ENCODE data around the gene CFP. TPM values are rescaled to one million over a fixed set of nuclear protein-coding genes. Genes with fewer than 3 reads are reported as not detected.
"Not testable (repeated sequence)": the region's sequence is repeated elsewhere in the genome, so short reads cannot be mapped to it uniquely, and the experiment has no call there.

The CFP gene
- polyA plus RNA-seq (2011; rRNA removed) (0.02 and 0.05 TPM in 2 replicates), polyA minus RNA-seq (2011; rRNA and poly(A)+ RNA removed) (0.56 and 0.60 TPM in 2 replicates)

DNA sequence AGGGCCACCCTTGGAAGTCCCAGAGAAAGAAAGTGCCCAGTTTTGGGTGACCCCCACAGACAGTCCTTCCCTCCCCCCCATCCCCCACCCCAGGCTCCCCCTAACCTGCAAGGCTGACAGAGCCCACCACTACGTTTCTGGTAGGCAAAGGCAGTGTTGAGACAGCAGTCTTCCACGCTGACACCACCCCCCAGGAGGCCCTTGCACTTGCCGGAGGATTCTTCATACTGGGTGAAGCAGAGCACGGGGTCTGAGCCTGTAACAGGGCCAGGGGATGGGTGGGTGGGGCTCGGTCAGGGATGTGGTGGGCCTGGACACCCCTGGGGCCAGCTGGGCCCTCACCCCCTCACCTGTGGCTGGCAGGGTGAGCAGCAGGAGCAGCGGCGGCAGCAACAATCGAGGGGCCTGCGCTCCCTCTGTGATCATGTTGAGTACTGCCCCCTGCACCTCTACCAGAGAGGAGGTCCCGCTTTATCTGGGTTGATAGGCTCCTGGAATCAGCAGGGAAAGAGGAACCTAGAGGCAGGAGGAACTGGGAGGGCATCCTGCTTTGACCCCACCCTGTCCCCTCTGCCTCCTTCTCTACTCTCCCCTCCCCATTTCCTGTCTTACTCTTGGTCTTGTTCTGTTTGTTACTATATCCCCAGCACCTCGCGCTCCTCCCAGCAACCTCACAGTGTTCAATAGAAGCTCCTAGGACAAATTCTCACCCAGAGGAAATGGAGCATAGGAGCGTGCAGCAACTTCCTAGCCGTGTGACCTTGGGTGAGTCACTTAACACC is at the start of gene CFP:
Gene CFP, minus strand, starts transcription at position 512 of the 782 bp plus-strand sequence. Its CDS starts 86 bp downstream, at position 426.
- H3K4me3 ChIP-seq (ENCODE audit: low read depth, low read length): no peak within 1 kb of the TSS
- no peaks in the 10 kb centered on the region for H3K9me3 ChIP-seq (ENCODE audit: control insufficient read depth, insufficient read depth, low read length)
- no peak for DNase-seq (ENCODE audit: low read depth, low spot score)
- ChIA-PET CTCF (interaction anchor here (0.7 to 1.3 kb wide), 2 partner anchors 14 to 398 kb away, joined by 3 to 7 read pairs; no protein-coding TSS in a partner anchor), POLR2A (no interaction called here)
- TF ChIP-seq, protein P1, sequence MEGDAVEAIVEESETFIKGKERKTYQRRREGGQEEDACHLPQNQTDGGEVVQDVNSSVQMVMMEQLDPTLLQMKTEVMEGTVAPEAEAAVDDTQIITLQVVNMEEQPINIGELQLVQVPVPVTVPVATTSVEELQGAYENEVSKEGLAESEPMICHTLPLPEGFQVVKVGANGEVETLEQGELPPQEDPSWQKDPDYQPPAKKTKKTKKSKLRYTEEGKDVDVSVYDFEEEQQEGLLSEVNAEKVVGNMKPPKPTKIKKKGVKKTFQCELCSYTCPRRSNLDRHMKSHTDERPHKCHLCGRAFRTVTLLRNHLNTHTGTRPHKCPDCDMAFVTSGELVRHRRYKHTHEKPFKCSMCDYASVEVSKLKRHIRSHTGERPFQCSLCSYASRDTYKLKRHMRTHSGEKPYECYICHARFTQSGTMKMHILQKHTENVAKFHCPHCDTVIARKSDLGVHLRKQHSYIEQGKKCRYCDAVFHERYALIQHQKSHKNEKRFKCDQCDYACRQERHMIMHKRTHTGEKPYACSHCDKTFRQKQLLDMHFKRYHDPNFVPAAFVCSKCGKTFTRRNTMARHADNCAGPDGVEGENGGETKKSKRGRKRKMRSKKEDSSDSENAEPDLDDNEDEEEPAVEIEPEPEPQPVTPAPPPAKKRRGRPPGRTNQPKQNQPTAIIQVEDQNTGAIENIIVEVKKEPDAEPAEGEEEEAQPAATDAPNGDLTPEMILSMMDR (IDR thresholded peaks at IDR 0.05; ENCODE audit: low read depth, low read length): no peak
- no peaks in the 10 kb centered on the region for H3K27me3 ChIP-seq (ENCODE audit: control insufficient read depth, insufficient read depth, low read length)
- H3K27ac ChIP-seq (ENCODE audit: low read depth, low read length): no peak within 1 kb of the TSS

DNA sequence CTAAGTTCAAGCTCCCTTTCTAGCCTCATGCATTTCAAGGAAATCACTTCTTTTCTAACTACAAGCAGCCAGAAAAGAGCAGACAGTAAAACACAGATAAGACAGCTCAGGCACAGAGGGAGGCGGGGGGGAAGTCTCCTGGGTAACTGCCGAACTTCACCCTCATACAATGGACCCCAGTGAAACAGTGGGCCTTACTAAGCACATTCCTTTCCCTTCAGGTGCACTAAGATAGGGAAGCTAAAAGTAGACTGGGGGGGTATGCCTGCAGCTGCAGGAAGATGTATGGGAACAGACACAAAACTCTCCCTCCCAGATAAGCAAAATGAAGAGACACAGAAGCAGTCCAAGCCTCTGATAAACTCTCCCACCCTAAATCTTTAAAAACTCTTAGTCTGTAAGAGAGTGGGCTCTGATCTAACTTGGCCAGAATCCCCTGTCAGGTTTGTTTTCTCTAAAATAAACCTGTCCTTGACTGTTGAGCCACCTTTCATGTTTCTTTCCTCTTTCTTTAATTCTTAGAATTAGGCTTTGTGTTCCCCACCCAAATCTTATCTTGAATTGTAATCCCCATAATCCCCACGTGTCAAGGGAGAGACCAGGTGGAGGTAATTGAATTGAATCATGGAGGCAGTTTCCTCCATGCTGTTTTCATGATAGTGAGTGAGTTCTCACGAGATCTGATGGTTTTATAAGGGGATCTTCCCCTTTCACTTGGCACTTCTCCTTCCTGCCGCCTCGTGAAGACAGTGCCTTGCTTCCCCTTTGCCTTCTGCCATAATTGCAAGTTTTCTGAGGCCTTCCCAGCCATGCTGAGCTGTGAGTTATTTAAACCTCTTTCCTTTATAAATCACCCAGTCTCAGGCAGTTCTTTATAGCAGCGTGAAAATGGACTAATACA is 46.5 kb upstream of the CFP start:
- H3K4me3 ChIP-seq (ENCODE audit: low read depth, low read length); POLR2A ChIA-PET; H3K9me3 ChIP-seq (ENCODE audit: control insufficient read depth, insufficient read depth, low read length); H3K27ac ChIP-seq (ENCODE audit: low read depth, low read length); CTCF ChIA-PET; DNase-seq (ENCODE audit: low read depth, low spot score); H3K27me3 ChIP-seq (ENCODE audit: control insufficient read depth, insufficient read depth, low read length): not testable (repeated sequence)

DNA sequence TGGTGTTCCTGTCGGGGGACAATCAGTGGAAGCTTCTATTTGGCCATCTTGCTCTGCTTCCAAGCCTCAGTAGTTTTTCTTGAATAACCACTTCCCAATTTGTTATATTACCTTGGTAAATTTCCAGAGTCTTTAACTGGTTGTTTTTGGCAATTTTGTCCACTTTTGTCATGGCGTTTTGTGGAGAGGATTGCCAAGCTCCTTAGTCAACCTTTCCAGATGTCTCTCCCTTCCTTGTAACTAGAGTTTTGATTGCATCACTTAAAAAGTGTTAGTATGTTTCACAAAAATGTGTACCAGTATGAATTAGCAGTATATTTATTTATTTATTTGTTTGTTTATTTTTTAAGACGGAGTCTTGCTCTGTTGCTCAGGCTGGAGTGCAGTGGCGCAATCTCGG is 45.0 kb upstream of the CFP start:
- Histone ChIP-seq H3K4me3 (ENCODE audit: low read depth, low read length) (no peak overlapping the region), H3K27me3 (ENCODE audit: control insufficient read depth, insufficient read depth, low read length) (no peaks in the 10 kb centered on the region), H3K9me3 (ENCODE audit: control insufficient read depth, insufficient read depth, low read length) (no peaks in the 10 kb centered on the region), H3K27ac (ENCODE audit: low read depth, low read length) (no peak overlapping the region)
- POLR2A ChIA-PET: no interaction called here
- no peak for DNase-seq (ENCODE audit: low read depth, low spot score)
- CTCF ChIA-PET: no interaction called here
- TF ChIP-seq, protein P1 (IDR thresholded peaks at IDR 0.05; ENCODE audit: low read depth, low read length): no peak

DNA sequence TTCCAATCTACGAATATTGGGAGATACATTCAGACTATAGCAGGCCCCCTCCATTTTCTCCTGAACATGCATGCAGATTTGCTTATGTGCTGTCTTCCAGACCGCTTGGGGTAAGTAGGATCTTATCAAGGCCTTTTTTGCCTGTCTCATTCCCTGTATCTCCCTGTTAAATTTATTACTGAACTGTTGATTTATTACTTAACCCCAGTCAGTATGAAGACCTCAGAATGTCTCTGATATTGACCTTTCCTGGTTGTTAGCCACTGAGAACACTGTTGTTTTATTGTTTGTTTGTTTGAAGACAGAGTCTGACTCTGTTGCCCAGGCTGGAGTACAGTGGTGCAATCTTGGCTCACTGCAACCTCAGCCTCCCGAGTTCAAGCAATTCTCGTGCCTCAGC is 36.1 kb upstream of the CFP start:
- H3K9me3 ChIP-seq (ENCODE audit: control insufficient read depth, insufficient read depth, low read length); H3K27ac ChIP-seq (ENCODE audit: low read depth, low read length); POLR2A ChIA-PET; H3K27me3 ChIP-seq (ENCODE audit: control insufficient read depth, insufficient read depth, low read length); CTCF ChIA-PET; H3K4me3 ChIP-seq (ENCODE audit: low read depth, low read length); DNase-seq (ENCODE audit: low read depth, low spot score): not testable (repeated sequence)

DNA sequence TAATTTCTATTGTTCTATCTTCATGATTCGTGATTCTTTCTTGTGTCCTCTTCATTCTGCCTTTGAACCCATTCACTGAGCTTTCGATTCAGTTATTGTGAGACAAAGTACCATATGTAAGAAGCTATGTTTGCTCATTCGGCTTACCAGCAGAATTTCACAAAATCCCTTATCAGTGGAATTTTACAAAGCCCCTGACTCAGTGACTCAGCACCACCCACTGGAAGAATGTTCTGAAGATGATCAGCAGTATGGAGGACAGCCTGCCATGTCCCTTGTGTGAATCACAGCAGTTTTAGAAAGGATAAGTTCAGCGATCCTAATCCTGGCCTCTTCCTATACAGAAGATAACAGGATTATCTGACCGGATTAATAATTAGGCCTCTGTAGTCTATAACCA is 35.0 kb upstream of the CFP start:
- ChIA-PET CTCF (interaction anchor here (0.6 kb wide), 1 partner anchor 804 kb away, joined by 4 read pairs; no protein-coding TSS in a partner anchor), POLR2A (no interaction called here)

More for the DNA sequence above, 35.0 kb upstream of the CFP start:
- TF ChIP-seq, protein P1 (IDR thresholded peaks at IDR 0.05; ENCODE audit: low read depth, low read length): no peak
- no peak overlapping the region for H3K27ac ChIP-seq (ENCODE audit: low read depth, low read length)
- no peaks in the 10 kb centered on the region for H3K9me3 ChIP-seq (ENCODE audit: control insufficient read depth, insufficient read depth, low read length)
- no peak overlapping the region for H3K4me3 ChIP-seq (ENCODE audit: low read depth, low read length)
- DNase-seq (ENCODE audit: low read depth, low spot score): no peak
- no peaks in the 10 kb centered on the region for H3K27me3 ChIP-seq (ENCODE audit: control insufficient read depth, insufficient read depth, low read length)

Measured in AG04450 (cell line).